H9 (cell line): ENCODE results near the gene AKT3. TPM values are rescaled to one million over a fixed set of nuclear protein-coding genes. Genes with fewer than 3 reads are reported as not detected.

ENCODE experiments used
- DNase-seq: peaks from one replicate; pipeline ENCODE4 v3.0.0-alpha.2; 2017
- H2AFZ ChIP-seq: one replicate; pipeline ENCODE4 v1.6.1; 2013; ENCODE audit warnings: mild to moderate bottlenecking, low read length, control low read depth, moderate library complexity
- H2AK5ac ChIP-seq: 2 replicates; pipeline ENCODE4 v1.6.1; 2013; ENCODE audit warnings: low read length, control low read depth, mixed read lengths; ENCODE audit not compliant: insufficient read length
- H2BK120ac ChIP-seq: one replicate; pipeline ENCODE4 v1.6.1; 2013; ENCODE audit warnings: low read depth, mild to moderate bottlenecking, low read length, control low read depth, inconsistent platforms; ENCODE audit not compliant: poor library complexity, severe bottlenecking
- H2BK12ac ChIP-seq: 2 replicates; pipeline ENCODE4 v1.6.1; 2013; ENCODE audit warnings: low read length, control low read depth, mixed read lengths, low read depth; ENCODE audit not compliant: insufficient read length
- H2BK15ac ChIP-seq: 2 replicates; pipeline ENCODE4 v1.6.1; 2013; ENCODE audit warnings: low read depth, low read length, control low read depth
- H2BK20ac ChIP-seq: one replicate; pipeline ENCODE4 v1.6.1; 2013; ENCODE audit warnings: low read depth, mild to moderate bottlenecking, low read length, control low read depth, inconsistent platforms; ENCODE audit not compliant: poor library complexity, severe bottlenecking
- H2BK5ac ChIP-seq: 2 replicates; pipeline ENCODE4 v1.6.1; 2013; ENCODE audit warnings: low read length, control low read depth, mixed read lengths; ENCODE audit not compliant: insufficient read length
- H3K14ac ChIP-seq: 2 replicates; pipeline ENCODE4 v1.6.1; 2013; ENCODE audit warnings: low read length, control low read depth; ENCODE audit not compliant: insufficient read depth
- H3K18ac ChIP-seq: 2 replicates; pipeline ENCODE4 v1.6.1; 2013; ENCODE audit warnings: low read depth, mild to moderate bottlenecking, mixed read lengths, low read length, control low read depth; ENCODE audit not compliant: insufficient read length
- H3K23ac ChIP-seq: 2 replicates; pipeline ENCODE4 v1.6.1; 2013; ENCODE audit warnings: low read length, control low read depth, mixed read lengths, low read depth; ENCODE audit not compliant: insufficient read length
- H3K23me2 ChIP-seq: 2 replicates; pipeline ENCODE4 v1.6.1; 2013; ENCODE audit warnings: low read depth, mild to moderate bottlenecking, mixed read lengths, low read length, control low read depth; ENCODE audit not compliant: insufficient read length, poor library complexity, severe bottlenecking
- H3K27ac ChIP-seq: 2 replicates; pipeline ENCODE4 v1.5.1; 2013; ENCODE audit warnings: low read length, control low read depth, mixed read lengths, low read depth; ENCODE audit not compliant: insufficient read length
- H3K27me3 ChIP-seq: 2 replicates; pipeline ENCODE4 v1.6.1; 2013; ENCODE audit warnings: low read length, control low read depth, inconsistent platforms; ENCODE audit not compliant: insufficient read depth
- H3K4ac ChIP-seq: 2 replicates; pipeline ENCODE4 v1.6.1; 2013; ENCODE audit warnings: low read depth, mild to moderate bottlenecking, control low read depth, inconsistent platforms, low read length, moderate library complexity
- H3K4me1 ChIP-seq: 2 replicates; pipeline ENCODE4 v1.6.1; 2013; ENCODE audit warnings: low read length, control low read depth, inconsistent platforms; ENCODE audit not compliant: insufficient read depth
- H3K4me2 ChIP-seq: 2 replicates; pipeline ENCODE4 v1.6.1; 2013; ENCODE audit warnings: low read length, control low read depth, mixed read lengths; ENCODE audit not compliant: insufficient read length, insufficient read depth
- H3K56ac ChIP-seq: 2 replicates; pipeline ENCODE4 v1.6.1; 2013; ENCODE audit warnings: low read depth, mild to moderate bottlenecking, mixed read lengths, low read length, control low read depth; ENCODE audit not compliant: insufficient read length
- H3K79me1 ChIP-seq: 2 replicates; pipeline ENCODE4 v1.6.1; 2013; ENCODE audit warnings: low read depth, mild to moderate bottlenecking, moderate library complexity, low read length, control low read depth, inconsistent platforms; ENCODE audit not compliant: insufficient read depth, poor library complexity, severe bottlenecking
- H3K79me2 ChIP-seq: 2 replicates; pipeline ENCODE4 v1.6.1; 2013; ENCODE audit warnings: low read length, control low read depth, inconsistent platforms; ENCODE audit not compliant: insufficient read depth
- H3K9ac ChIP-seq: 2 replicates; pipeline ENCODE4 v1.6.1; 2013; ENCODE audit warnings: low read length, control low read depth, mixed read lengths; ENCODE audit not compliant: insufficient read length; ENCODE audit errors: extremely low read depth
- H3K9me3 ChIP-seq: one replicate; pipeline ENCODE4 v1.6.1; 2013; ENCODE audit warnings: low read depth, low read length, inconsistent platforms; ENCODE audit not compliant: control insufficient read depth
- H3T11ph ChIP-seq: one replicate; pipeline ENCODE4 v1.6.1; 2013; ENCODE audit warnings: mild to moderate bottlenecking, low read length, control low read depth, inconsistent platforms
- H4K20me1 ChIP-seq: one replicate; pipeline ENCODE4 v1.6.1; 2013; ENCODE audit not compliant: control insufficient read depth, insufficient read length, insufficient read depth
- H4K5ac ChIP-seq: 2 replicates; pipeline ENCODE4 v1.6.1; 2013; ENCODE audit warnings: low read depth, mild to moderate bottlenecking, mixed read lengths, low read length, control low read depth; ENCODE audit not compliant: insufficient read length
- H4K8ac ChIP-seq: replicated peaks from 2 replicates; pipeline ENCODE4 v1.6.1; 2013; ENCODE audit warnings: low read length, control low read depth, mixed read lengths, low read depth; ENCODE audit not compliant: insufficient read length
- H4K91ac ChIP-seq: 2 replicates; pipeline ENCODE4 v1.6.1; 2013; ENCODE audit warnings: low read depth, mild to moderate bottlenecking, moderate library complexity, mixed read lengths, low read length, control low read depth; ENCODE audit not compliant: insufficient read length
- H3K27ac Mint-ChIP-seq, 3 experiments: 2 replicates in 2 of 3; 3 replicates in 1 of 3; pipeline ENCODE4 v1.8.0; 2020 to 2021; ENCODE audit warnings: mixed read lengths in 3 of 3, mild to moderate bottlenecking in 1 of 3, moderate library complexity in 1 of 3
- H3K27me3 Mint-ChIP-seq: 2 replicates; pipeline ENCODE4 v1.8.0; 2021; ENCODE audit warnings: low read depth, mild to moderate bottlenecking, moderate library complexity, mixed read lengths
- H3K36me3 Mint-ChIP-seq, 3 experiments: 2 replicates in 2 of 3; 3 replicates in 1 of 3; pipeline ENCODE4 v1.8.0; 2020 to 2021; ENCODE audit warnings: low read depth in 3 of 3, mixed read lengths in 3 of 3; ENCODE audit not compliant: insufficient read depth in 1 of 3
- H3K4me1 Mint-ChIP-seq, 2 experiments: 2 replicates each; pipeline ENCODE4 v1.8.0; 2020; ENCODE audit warnings: mixed read lengths in 2 of 2
- H3K4me3 Mint-ChIP-seq, 2 experiments: 2 replicates in 1 of 2; 3 replicates in 1 of 2; pipeline ENCODE4 v1.8.0; 2020 to 2021; ENCODE audit warnings: mild to moderate bottlenecking in 2 of 2, mixed read lengths in 2 of 2, moderate library complexity in 1 of 2
- H3K9me3 Mint-ChIP-seq, 2 experiments: 2 replicates in 1 of 2; 3 replicates in 1 of 2; pipeline ENCODE4 v1.8.0; 2020; ENCODE audit warnings: mild to moderate bottlenecking in 2 of 2, mixed read lengths in 2 of 2, moderate library complexity in 1 of 2
- WGBS: extraction: QIAGEN DNeasy Blood & Tissue Kit; methylation state at CpG from one replicate; pipeline ENCODE4 v1.1.7; 2013; ENCODE audit warnings: missing lambda C conversion rate, low lambda C conversion rate, mixed read lengths; ENCODE audit not compliant: insufficient read length; ENCODE audit errors: extremely low coverage; 5-methylcytosine and 5-hydroxymethylcytosine counted together
- total RNA-seq: library from RNA; stranded (reverse); gene quantifications from 2 replicates; pipeline ENCODE4 v1.2.1, GENCODE V29; 2021
- TF ChIP-seq, protein P1 (sequence below): fragments of 200-600 bp; sonication (generic); conservative IDR thresholded peaks from 3 replicates; pipeline ENCODE4 v1.8.0; 2021; ENCODE audit warnings: antibody characterized with exemption, mild to moderate bottlenecking

The AKT3 gene
- total RNA-seq, 1 experiment from 2014 or later, result 27.8 TPM

DNA sequence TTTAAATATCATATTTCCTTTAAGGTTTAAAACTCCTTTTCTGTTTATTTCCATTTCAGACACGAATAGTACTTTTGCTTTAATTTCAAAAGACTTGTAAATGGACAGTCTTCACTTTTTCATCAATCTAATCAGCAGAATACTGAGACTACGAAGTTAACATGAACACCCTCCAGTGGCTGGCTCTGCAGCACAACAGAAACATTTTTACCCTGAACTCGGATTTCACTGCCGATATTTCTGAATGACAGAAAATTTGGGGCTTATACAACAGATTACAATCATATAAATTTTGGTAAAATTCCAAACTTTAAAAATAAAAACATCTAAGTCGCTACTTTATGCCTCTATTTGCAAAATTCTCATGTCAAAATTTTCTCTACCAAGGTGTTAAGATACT lies 86.2 kb downstream of the AKT3 start:
- Mint-ChIP-seq H3K4me3 (no peak overlapping the region), H3K36me3 (no peaks in the 10 kb centered on the region), H3K27me3 (no peaks in the 10 kb centered on the region), H3K27ac (no peak overlapping the region), H3K9me3 (no peaks in the 10 kb centered on the region; a peak in 1 of 5 replicates), H3K4me1 (peaks cover 0 to 10% of the 10 kb centered on the region in 2 experiments; a peak in 3 of 4 replicates)
- no peak overlapping the region for H2AFZ ChIP-seq
- no peak overlapping the region for H3K4me2 ChIP-seq
- no peak overlapping the region for H2BK12ac ChIP-seq
- no peaks in the 10 kb centered on the region for H3K9me3 ChIP-seq
- no peak overlapping the region for H3K18ac ChIP-seq
- no peak overlapping the region for H2BK15ac ChIP-seq
- H3K27ac ChIP-seq, result no peak overlapping the region
- no peak overlapping the region for H2BK20ac ChIP-seq
- no peaks in the 10 kb centered on the region for H3K79me2 ChIP-seq
- no peak overlapping the region for H3T11ph ChIP-seq
- no peak overlapping the region for H4K8ac ChIP-seq
- no peak for DNase-seq
- H3K23ac ChIP-seq, result no peak overlapping the region
- TF ChIP-seq, protein P1, sequence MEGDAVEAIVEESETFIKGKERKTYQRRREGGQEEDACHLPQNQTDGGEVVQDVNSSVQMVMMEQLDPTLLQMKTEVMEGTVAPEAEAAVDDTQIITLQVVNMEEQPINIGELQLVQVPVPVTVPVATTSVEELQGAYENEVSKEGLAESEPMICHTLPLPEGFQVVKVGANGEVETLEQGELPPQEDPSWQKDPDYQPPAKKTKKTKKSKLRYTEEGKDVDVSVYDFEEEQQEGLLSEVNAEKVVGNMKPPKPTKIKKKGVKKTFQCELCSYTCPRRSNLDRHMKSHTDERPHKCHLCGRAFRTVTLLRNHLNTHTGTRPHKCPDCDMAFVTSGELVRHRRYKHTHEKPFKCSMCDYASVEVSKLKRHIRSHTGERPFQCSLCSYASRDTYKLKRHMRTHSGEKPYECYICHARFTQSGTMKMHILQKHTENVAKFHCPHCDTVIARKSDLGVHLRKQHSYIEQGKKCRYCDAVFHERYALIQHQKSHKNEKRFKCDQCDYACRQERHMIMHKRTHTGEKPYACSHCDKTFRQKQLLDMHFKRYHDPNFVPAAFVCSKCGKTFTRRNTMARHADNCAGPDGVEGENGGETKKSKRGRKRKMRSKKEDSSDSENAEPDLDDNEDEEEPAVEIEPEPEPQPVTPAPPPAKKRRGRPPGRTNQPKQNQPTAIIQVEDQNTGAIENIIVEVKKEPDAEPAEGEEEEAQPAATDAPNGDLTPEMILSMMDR, result no peak
- no peak overlapping the region for H2BK5ac ChIP-seq
- no peaks in the 10 kb centered on the region for H3K27me3 ChIP-seq
- H3K4ac ChIP-seq, result no peak overlapping the region
- no peaks in the 10 kb centered on the region for H4K20me1 ChIP-seq
- H3K56ac ChIP-seq, result no peak overlapping the region
- no peak overlapping the region for H4K5ac ChIP-seq
- no peaks in the 10 kb centered on the region for H3K23me2 ChIP-seq
- H2AK5ac ChIP-seq, result no peak overlapping the region
- no peak overlapping the region for H4K91ac ChIP-seq
- H3K4me1 ChIP-seq, result no peaks in the 10 kb centered on the region
- no peak overlapping the region for H2BK120ac ChIP-seq
- H3K79me1 ChIP-seq, result no peaks in the 10 kb centered on the region
- H3K14ac ChIP-seq, result no peak overlapping the region
- no peak overlapping the region for H3K9ac ChIP-seq
- WGBS, result no CpG with 5 or more reads among the region's 5 CpGs
